Measurements from ENCODE around the gene KLHDC8A.

GRCh38 chr1:205356440-205357139 is at the start of gene KLHDC8A:
- no peak for TF ChIP-seq POLR2A (IDR thresholded peaks at IDR 0.05)
- TF ChIP-seq, protein P1, sequence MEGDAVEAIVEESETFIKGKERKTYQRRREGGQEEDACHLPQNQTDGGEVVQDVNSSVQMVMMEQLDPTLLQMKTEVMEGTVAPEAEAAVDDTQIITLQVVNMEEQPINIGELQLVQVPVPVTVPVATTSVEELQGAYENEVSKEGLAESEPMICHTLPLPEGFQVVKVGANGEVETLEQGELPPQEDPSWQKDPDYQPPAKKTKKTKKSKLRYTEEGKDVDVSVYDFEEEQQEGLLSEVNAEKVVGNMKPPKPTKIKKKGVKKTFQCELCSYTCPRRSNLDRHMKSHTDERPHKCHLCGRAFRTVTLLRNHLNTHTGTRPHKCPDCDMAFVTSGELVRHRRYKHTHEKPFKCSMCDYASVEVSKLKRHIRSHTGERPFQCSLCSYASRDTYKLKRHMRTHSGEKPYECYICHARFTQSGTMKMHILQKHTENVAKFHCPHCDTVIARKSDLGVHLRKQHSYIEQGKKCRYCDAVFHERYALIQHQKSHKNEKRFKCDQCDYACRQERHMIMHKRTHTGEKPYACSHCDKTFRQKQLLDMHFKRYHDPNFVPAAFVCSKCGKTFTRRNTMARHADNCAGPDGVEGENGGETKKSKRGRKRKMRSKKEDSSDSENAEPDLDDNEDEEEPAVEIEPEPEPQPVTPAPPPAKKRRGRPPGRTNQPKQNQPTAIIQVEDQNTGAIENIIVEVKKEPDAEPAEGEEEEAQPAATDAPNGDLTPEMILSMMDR (IDR thresholded peaks at IDR 0.05) = no peak
- TF ChIP-seq EP300 (IDR thresholded peaks at IDR 0.05) = peak in 1 of 2 donors; percentile 43

Measured in tibial nerve (tissue), 4 donors.